Activated naive CD8-positive, alpha-beta T cell (primary cell): ENCODE measurements around the gene CRACR2B.
A peak's percentile ranks its signal among the peaks of the same experiment; 100 is the strongest.

Experiments
- H3K27ac Mint-ChIP-seq: one replicate; pipeline ENCODE4 v1.8.0; 2021; ENCODE audit warnings: mixed read lengths
- H3K27me3 Mint-ChIP-seq: one replicate; pipeline ENCODE4 v1.8.0; 2021; ENCODE audit warnings: mixed read lengths
- H3K36me3 Mint-ChIP-seq: one replicate; pipeline ENCODE4 v1.8.0; 2021; ENCODE audit warnings: mixed read lengths
- H3K4me1 Mint-ChIP-seq: one replicate; pipeline ENCODE4 v1.8.0; 2021; ENCODE audit warnings: low read depth, mixed read lengths
- H3K4me3 Mint-ChIP-seq: one replicate; pipeline ENCODE4 v1.8.0; 2021; ENCODE audit warnings: mild to moderate bottlenecking, mixed read lengths
- H3K9me3 Mint-ChIP-seq: one replicate; pipeline ENCODE4 v1.8.0; 2021; ENCODE audit warnings: low read depth, mixed read lengths

Gene CRACR2B

DNA sequence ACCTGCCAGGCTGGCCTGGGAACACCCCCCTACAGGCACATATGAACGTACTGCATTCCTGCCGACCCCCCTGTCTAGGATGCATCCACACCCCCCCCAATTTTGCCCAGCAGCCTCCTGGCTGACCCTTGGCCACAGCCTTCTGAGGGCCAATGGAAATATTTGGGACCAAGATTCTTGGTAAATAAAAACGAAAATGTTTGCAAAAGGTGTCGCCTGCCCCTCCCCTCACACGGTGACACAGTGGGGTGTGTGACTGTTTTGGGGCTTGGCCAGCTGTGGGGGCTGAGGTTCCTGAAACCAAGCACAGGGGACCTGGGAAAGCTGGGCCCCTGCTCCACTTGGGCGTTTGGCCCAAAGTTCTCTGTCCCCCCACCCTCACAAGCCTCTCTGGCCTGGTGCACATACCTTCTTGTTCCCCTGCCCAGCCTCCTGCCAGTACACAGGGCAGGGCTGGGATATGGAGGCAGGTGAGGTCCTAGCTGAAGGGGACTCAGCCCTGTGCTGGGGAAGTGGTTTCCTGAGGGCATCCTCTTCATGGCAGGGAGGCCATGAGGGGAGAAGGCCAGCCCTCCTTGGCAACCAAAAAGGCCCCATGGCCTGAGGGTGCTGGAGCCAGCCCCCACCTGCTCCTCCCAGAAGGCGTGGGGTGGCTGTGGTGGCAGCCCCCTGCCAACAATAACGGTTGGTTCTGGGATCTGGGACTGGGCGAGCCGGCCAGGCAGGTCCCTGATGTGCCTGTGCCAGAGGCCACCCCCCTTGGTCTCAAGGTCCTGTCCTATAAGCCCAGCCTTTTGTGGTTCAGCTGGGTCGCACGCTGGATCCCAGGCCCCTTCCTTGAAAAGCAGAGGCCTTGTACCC is 2.1 kb upstream of the CRACR2B start:
- H3K4me1 Mint-ChIP-seq, result peaks cover 26% of the 10 kb centered on the region
- H3K4me3 Mint-ChIP-seq, result no peak overlapping the region
- H3K27me3 Mint-ChIP-seq, result peaks cover 2% of the 10 kb centered on the region
- no peak overlapping the region for H3K27ac Mint-ChIP-seq
- no peaks in the 10 kb centered on the region for H3K36me3 Mint-ChIP-seq
- no peaks in the 10 kb centered on the region for H3K9me3 Mint-ChIP-seq

DNA sequence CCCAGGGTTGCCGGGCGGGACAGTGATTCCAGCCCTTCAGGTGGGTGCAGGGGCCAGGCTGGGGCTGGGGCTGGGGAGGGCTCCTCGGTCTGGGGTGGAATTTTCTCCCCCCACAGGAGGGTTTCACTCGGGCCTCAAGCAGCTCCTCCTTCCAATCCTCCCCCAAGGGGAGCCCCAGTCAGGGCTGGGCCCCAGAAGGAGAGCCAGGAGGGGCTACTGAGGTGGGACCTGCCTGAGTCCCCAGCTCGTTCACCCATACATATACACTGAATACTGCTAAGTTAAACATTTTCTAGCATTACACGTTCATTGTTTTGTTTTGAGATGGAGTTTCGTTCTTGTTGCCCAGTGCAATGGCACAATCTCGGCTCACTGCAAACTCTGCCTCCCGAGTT is 1.5 kb upstream of the CRACR2B start:
- H3K27ac Mint-ChIP-seq, result no peak overlapping the region
- H3K27me3 Mint-ChIP-seq, result peaks cover 2% of the 10 kb centered on the region
- no peaks in the 10 kb centered on the region for H3K36me3 Mint-ChIP-seq
- H3K4me3 Mint-ChIP-seq, result peak overlapping the region; percentile 72
- peaks cover 20% of the 10 kb centered on the region for H3K4me1 Mint-ChIP-seq
- no peaks in the 10 kb centered on the region for H3K9me3 Mint-ChIP-seq

DNA sequence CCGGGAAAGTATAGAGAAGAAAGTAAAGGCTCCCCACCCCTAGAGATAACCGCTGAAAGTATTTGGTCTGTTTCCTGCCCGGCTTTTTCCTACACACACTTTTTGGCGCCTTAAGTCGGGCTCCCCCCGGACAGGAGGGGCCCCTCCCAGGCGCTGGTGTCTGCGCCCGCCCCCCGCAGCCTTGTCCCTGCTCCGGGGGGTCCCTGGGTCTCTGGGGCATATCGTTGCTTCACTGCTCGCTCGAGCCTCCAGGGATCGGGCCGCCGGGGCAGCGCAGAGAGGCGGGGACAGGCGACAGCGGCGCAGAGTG is 928 bp upstream of the CRACR2B start:
- Mint-ChIP-seq H3K36me3 (no peaks in the 10 kb centered on the region), H3K4me3 (peak overlapping the region; percentile 72), H3K27ac (no peak overlapping the region), H3K9me3 (no peaks in the 10 kb centered on the region), H3K27me3 (peaks cover 2% of the 10 kb centered on the region), H3K4me1 (peaks cover 20% of the 10 kb centered on the region)

DNA sequence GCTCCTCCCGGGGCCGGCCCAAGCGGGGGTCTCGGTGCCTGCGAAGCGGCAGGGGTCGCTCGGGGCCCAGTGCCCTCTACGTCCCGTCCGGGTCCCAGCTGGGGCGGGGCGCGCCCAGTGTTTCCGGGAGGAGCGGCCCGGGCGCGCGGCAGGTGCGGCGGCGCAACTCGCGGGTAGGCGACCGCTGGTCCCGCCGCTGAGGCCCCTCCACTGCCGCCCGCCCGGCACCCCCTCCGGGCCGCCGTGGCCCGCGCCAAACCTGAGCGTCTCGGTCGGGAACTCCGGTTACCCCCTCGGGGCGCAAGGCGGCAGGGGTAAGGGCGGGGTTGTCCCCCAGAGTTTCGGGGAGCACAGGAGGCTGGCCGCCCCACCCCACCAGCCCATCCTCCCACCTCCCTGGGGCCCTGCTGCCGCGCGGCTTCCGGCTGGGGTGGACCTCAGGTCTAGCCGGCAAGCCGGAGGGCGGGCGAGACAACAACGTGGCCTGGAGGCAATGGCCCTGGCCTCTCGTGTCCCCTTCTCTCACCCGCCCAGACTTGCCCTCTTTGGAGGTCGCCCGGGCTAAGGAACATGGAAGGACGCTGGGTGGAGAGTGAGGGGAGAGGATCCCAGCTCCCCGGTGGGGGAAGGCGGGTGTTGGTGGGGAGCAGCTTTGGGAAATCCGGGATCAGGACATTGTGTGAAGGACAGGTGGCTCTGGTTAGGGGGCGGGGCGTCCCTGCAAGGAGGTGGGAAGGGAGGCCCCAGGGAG is 398 bp upstream of the CRACR2B start:
- Mint-ChIP-seq H3K4me1 (peaks cover 21% of the 10 kb centered on the region), H3K27ac (no peak overlapping the region), H3K9me3 (no peaks in the 10 kb centered on the region), H3K27me3 (peaks cover 2% of the 10 kb centered on the region), H3K4me3 (peak overlapping the region; percentile 74), H3K36me3 (no peaks in the 10 kb centered on the region)

DNA sequence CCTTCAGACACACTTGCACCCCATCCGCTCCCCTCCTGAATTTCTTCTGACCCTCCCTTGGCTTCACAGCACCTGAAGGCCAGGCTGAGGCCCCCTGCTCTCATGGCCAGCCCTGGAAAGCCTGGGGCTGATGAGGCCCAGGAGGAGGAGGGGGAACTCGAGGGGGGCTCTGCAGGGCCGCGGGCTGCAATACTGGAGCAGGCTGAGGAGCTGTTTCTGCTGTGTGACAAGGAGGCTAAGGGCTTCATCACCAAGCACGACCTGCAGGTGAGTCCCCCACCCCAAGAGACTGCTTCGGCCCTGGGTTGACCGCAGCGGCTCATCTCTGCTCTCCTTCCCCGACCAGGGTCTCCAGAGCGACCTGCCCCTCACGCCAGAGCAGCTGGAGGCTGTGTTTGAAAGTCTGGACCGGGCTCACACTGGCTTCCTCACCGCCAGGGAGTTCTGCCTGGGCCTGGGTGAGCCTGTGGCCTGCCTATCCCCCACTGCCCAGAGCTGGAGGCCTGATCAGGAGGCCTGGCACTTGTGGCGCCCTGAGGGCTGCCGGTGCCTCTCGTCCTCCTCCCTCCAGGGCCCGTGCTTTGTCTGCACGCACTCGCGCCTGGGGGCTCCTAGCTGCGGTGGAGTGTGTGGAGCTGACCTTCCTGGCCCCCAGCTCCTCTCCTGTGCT is 922 bp downstream of the CRACR2B start:
- H3K9me3 Mint-ChIP-seq, result no peaks in the 10 kb centered on the region
- peak overlapping the region; percentile 74 for H3K4me3 Mint-ChIP-seq
- H3K27me3 Mint-ChIP-seq, result peaks cover 2% of the 10 kb centered on the region
- peaks cover 21% of the 10 kb centered on the region for H3K4me1 Mint-ChIP-seq
- H3K36me3 Mint-ChIP-seq, result no peaks in the 10 kb centered on the region
- no peak overlapping the region for H3K27ac Mint-ChIP-seq

DNA sequence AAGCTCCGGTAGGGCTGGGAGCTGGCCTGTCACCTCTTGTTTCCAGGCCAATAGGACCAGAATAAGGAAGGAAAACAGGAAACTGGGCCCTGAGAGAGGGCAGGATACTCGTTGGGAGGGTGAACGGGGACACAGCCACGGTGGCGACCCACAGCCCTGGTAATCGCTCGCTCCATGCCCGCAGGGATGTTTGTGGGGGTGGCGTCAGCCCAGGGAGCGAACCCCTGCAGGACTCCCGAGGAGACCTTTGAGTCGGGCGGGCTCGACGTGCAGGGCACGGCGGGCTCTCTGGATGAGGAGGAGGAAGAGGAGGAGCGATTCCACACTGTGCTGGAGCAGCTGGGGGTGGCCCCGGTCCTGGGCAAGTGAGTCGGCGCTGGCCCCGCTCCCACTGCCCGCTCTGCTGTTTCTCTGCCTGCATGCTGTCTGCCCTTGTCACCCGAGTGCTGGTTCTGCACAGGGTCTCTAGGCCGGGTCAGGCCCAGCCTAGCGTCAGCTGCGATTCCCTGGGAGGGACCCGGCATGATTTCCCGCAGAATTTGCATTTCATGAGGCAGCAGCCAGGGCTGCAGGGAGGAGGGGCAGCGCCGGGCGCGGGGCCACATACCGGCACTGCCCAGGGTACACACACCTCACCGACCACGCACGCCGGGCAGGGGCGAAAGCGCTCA is 1.6 kb downstream of the CRACR2B start:
- peaks cover 27% of the 10 kb centered on the region for H3K4me1 Mint-ChIP-seq
- H3K4me3 Mint-ChIP-seq, result peak overlapping the region; percentile 32
- H3K27ac Mint-ChIP-seq, result no peak overlapping the region
- peaks cover 2% of the 10 kb centered on the region for H3K27me3 Mint-ChIP-seq
- H3K9me3 Mint-ChIP-seq, result no peaks in the 10 kb centered on the region
- H3K36me3 Mint-ChIP-seq, result no peaks in the 10 kb centered on the region

DNA sequence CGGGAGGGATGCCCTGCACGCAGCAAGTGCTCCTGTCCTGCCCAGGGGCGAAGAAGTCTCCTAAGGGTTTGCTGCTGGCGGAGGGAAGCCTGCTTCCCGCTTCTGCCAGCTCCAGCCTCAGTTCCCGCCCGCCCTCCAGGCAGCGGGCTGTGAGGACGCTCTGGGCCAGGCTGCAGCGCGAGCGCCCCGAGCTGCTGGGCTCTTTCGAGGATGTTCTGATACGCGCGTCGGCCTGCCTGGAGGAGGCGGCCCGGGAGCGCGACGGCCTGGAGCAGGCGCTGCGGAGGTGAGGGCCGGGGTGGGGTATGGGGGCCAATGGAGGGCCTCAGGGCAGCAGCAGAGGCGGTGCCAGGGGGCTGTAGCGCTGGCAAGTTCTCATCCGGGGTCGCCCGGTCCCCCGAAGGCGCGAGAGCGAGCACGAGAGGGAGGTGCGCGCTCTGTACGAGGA is 2.2 kb downstream of the CRACR2B start:
- Mint-ChIP-seq H3K27me3 (peaks cover 2% of the 10 kb centered on the region), H3K4me3 (peak overlapping the region; percentile 32), H3K9me3 (no peaks in the 10 kb centered on the region), H3K4me1 (peaks cover 27% of the 10 kb centered on the region), H3K27ac (no peak overlapping the region), H3K36me3 (no peaks in the 10 kb centered on the region)

DNA sequence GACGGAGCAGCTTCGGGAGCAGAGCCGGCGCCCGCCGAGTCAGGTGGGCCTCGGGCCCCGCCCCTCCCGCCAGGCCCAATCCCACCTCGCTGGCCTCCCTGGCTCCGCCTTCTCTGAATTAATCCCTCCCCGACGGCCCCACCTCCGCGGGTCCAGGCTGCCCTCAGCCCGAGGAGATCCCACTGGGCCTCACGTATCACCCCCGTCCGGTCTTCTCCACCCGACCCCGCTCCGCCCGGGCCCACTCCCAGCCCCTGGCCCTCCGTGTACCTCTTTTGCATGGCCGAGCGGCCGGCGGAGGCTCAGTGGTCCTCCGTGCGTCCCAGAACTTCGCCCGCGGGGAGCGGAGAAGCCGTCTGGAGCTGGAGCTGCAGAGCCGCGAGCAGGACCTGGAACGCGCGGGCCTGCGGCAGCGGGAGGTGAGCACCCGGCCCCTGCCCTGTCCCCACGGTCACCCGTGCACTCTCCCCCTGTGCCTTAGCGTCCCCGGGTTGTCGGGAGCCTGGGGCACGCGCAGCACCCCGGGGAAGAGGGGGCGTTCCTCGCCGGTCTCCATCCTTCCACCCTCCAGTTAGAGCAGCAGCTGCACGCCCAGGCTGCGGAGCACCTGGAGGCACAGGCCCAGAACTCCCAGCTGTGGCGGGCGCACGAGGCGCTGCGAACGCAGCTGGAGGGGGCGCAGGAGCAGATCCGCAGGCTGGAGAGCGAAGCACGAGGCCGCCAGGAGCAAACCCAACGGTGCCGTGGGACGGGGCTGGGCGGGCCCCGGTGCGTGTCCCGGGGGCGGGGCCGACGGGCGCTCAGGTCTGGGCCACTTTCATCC is 2.8 kb downstream of the CRACR2B start:
- H3K4me3 Mint-ChIP-seq, result peak overlapping the region; percentile 59
- no peaks in the 10 kb centered on the region for H3K9me3 Mint-ChIP-seq
- H3K27me3 Mint-ChIP-seq, result peaks cover 2% of the 10 kb centered on the region
- H3K27ac Mint-ChIP-seq, result no peak overlapping the region
- no peaks in the 10 kb centered on the region for H3K36me3 Mint-ChIP-seq
- H3K4me1 Mint-ChIP-seq, result peaks cover 27% of the 10 kb centered on the region

DNA sequence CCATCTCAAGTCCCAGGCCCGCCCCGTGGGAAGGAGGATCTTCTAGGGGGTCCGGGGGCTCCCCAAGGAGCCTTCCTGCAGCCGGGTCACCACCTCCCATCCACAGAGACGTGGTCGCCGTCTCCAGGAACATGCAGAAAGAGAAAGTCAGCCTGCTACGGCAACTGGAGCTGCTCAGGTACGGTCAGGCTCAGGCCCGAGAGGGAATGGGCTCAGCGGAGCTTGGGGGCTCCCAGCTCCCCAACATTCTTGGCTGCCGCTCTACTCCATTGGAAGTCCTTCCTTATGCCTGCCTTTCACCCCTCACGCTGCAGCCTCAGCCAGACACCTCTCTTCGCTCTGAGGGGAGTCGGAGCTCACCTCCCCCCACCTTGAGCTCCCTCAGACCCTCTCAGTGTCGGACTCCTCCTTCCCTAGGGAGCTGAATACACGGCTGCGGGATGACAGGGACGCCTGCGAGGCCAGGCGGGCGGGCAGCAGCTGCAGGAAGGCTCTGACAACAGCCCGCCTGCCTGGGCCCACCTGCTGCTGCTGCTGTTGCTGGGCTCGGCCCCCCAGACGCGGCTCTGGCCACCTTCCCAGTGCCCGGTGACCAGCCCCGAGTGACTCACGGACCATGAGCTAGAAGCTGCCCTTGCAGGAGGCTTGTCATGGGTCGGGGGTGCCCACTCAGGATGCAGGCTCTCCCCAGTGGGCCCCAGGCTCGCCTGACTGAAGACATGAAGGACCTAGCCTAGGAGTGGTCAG is 3.6 kb downstream of the CRACR2B start:
- Mint-ChIP-seq H3K9me3 (no peaks in the 10 kb centered on the region), H3K4me1 (peaks cover 27% of the 10 kb centered on the region), H3K27me3 (peaks cover 2% of the 10 kb centered on the region), H3K27ac (no peak overlapping the region), H3K36me3 (no peaks in the 10 kb centered on the region), H3K4me3 (peak overlapping the region; percentile 64)

DNA sequence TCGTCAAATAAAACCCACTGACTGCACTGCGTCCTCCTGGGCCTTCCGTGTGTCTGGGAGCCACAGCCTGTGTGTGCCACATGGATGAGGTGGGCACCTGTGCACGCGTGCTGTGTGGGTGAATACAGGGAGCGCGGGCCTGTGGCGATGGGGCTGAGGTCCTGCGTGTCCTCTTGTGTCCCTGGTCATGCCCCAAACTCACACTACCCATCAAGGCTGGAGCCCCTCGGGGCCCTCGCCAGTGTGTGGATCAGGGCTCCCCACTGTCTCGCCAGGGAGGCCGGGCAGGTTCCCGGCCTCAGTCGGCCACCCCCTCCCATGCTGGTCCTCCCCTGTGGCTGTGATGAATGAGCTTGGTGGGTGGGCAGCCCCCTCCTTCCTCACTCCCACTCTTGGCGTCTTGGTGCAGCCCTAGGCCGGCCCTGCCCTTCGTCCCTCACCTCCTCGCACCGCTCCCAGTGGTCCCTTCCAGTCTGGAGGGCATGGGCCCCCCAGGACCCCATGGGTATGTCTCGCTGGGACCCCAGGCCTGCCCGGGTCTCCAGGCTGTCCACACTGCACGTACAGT is 4.3 kb downstream of the CRACR2B start:
- Mint-ChIP-seq H3K4me3 (peak overlapping the region; percentile 64), H3K27me3 (peaks cover 2% of the 10 kb centered on the region), H3K4me1 (peaks cover 23% of the 10 kb centered on the region), H3K9me3 (no peaks in the 10 kb centered on the region), H3K27ac (no peak overlapping the region), H3K36me3 (no peaks in the 10 kb centered on the region)

DNA sequence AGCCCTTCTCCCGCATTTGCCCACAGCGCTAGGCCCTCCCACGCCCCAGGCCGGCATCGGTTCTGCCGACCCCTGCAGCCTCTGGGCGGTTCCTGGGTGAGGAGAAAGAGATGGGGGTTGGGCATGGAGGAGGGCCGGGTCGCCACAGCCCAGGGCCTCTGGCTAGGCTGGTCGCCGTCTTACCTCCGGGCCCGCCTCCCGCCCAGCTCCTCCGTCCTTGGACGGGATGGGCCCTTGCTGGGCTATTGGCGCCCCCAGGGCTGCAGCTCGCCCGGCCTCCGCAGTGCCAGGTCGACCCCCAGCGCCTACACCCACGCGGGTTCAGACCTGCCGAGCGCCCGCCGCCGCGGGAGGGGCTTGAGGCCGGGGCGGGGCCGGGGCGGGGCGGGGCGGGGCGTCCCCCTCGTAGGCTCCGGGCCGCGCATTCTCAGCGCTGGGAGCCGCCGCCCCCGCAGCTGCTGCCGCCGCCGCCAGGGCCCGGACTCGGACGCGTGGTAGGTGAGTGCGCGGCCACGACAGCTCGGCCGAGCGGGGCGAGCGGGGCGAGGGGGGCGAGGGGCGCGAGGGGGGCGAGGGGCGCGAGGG is 4.9 kb downstream of the CRACR2B start, which contains the start of gene CD151:
Gene CD151, plus strand, starts transcription at position 424 of the 585 bp plus-strand sequence. CDS start 3,118 bp downstream, outside the sequence.
- Mint-ChIP-seq H3K4me1 (peaks cover 21% of the 10 kb centered on the region), H3K36me3 (no peaks in the 10 kb centered on the region), H3K9me3 (no peaks in the 10 kb centered on the region), H3K27me3 (peaks cover 1% of the 10 kb centered on the region), H3K27ac (no peak within 1 kb of the TSS), H3K4me3 (peak within 1 kb of the TSS; percentile 73)

DNA sequence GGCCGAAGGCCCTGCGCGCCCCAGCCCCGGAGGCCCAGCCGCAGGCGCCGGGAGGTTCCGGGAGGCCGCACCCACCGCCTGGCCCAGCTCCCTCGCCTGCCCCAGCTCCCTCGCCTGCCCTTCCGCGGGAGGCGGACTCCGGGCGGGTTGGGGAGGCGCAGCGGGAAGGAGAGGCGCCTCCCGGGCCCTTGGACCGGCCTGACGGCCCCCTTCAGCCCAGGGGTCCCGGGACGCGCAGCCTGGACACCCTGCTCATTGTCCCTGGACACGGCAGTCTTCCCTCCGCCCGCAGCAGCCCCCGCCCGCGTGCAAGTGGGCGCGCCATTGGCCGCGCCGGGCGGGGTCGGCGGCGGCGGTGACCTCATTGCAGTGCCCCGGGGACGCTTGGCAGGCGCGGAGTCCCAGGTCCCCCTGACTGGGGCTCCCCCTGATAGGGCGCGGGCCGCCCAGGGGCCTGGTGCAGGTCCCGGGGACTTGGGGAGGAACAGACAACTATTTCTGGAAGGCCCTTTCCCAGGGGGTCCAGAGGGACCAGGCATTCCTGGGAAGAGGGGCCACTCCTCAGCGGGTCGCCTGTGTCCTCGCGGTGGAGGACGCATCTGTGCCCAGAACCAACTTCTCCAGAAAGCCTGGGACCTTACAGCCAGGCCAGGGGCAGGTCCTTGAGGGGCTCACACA is 5.5 kb downstream of the CRACR2B start:
- peak overlapping the region; percentile 20 for H3K4me3 Mint-ChIP-seq
- H3K4me1 Mint-ChIP-seq, result peaks cover 18% of the 10 kb centered on the region
- H3K9me3 Mint-ChIP-seq, result no peaks in the 10 kb centered on the region
- H3K36me3 Mint-ChIP-seq, result no peaks in the 10 kb centered on the region
- H3K27me3 Mint-ChIP-seq, result no peaks in the 10 kb centered on the region
- H3K27ac Mint-ChIP-seq, result no peak overlapping the region
